OCI-LY3 (cell line): ENCODE data around the gene APOL4.
"Not testable (repeated sequence)": the region's sequence is repeated elsewhere in the genome, so short reads cannot be mapped to it uniquely, and the experiment has no call there.

Experiments used
- EZH2phosphoT487 ChIP-seq: fragments of 200-600 bp; shearing (Covaris generic); IDR thresholded peaks from 2 replicates; pipeline ENCODE4 v1.6.1; 2018; ENCODE audit warnings: antibody characterized with exemption, mixed run types, low read depth
- TF ChIP-seq, protein P1 (sequence below): fragments of 200-600, 300-600 bp; sonication (generic); IDR thresholded peaks from 2 replicates; pipeline ENCODE4 v1.5.1; 2014; ENCODE audit warnings: antibody characterized with exemption, low read length, low read depth

GRCh38 chr22:36228369-36228768 lies 26.8 kb upstream of the APOL4 start:
- TF ChIP-seq, protein P1, sequence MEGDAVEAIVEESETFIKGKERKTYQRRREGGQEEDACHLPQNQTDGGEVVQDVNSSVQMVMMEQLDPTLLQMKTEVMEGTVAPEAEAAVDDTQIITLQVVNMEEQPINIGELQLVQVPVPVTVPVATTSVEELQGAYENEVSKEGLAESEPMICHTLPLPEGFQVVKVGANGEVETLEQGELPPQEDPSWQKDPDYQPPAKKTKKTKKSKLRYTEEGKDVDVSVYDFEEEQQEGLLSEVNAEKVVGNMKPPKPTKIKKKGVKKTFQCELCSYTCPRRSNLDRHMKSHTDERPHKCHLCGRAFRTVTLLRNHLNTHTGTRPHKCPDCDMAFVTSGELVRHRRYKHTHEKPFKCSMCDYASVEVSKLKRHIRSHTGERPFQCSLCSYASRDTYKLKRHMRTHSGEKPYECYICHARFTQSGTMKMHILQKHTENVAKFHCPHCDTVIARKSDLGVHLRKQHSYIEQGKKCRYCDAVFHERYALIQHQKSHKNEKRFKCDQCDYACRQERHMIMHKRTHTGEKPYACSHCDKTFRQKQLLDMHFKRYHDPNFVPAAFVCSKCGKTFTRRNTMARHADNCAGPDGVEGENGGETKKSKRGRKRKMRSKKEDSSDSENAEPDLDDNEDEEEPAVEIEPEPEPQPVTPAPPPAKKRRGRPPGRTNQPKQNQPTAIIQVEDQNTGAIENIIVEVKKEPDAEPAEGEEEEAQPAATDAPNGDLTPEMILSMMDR = not testable (repeated sequence)
- not testable (repeated sequence) for TF ChIP-seq EZH2phosphoT487
